Activated CD8-positive, alpha-beta T cell treated with anti-CD3 and anti-CD28 coated beads for 36 hours (primary cell): ENCODE measurements around the gene ATP6V0E1. TPM values are rescaled to one million over a fixed set of nuclear protein-coding genes. Genes with fewer than 3 reads are reported as not detected.

ENCODE experiments used
- ATAC-seq: fragments of 200-7000 bp; cut with Tn5 transposase; one replicate; pipeline ENCODE4 v1.10.0; 2021; ENCODE audit warnings: mild to moderate bottlenecking, moderate library complexity
- CTCF ChIA-PET: fragments of 350-600 bp; sonication (Branson Sonifier 250); formaldehyde crosslinking; loops from one replicate; lab custom pipeline; 2021; ENCODE audit warnings: antibody characterized with exemption; lab: Charles Lee
- POLR2A ChIA-PET: fragments of 350-600 bp; sonication (Branson Sonifier 250); formaldehyde crosslinking; loops from one replicate; lab custom pipeline; 2021; ENCODE audit warnings: antibody characterized with exemption; lab: Charles Lee
- DNase-seq: peaks from one replicate; pipeline ENCODE4 v3.0.0-alpha.2; 2020
- H3K27ac Mint-ChIP-seq: one replicate; pipeline ENCODE4 v1.8.0; 2021; ENCODE audit warnings: mild to moderate bottlenecking, mixed read lengths
- H3K27me3 Mint-ChIP-seq: one replicate; pipeline ENCODE4 v1.8.0; 2021; ENCODE audit warnings: mixed read lengths
- H3K36me3 Mint-ChIP-seq: one replicate; pipeline ENCODE4 v1.8.0; 2021; ENCODE audit warnings: low read depth, mixed read lengths
- H3K4me1 Mint-ChIP-seq: one replicate; pipeline ENCODE4 v1.8.0; 2021; ENCODE audit warnings: low read depth, mixed read lengths
- H3K4me3 Mint-ChIP-seq: one replicate; pipeline ENCODE4 v1.8.0; 2021; ENCODE audit warnings: mild to moderate bottlenecking, moderate library complexity, mixed read lengths
- H3K9me3 Mint-ChIP-seq: one replicate; pipeline ENCODE4 v1.8.0; 2021; ENCODE audit warnings: mixed read lengths
- CTCF ChIP-seq: fragments of 200-600 bp; IDR thresholded peaks from one replicate; pipeline ENCODE4 v1.8.0; 2022; ENCODE audit warnings: antibody characterized with exemption, mild to moderate bottlenecking
- intact Hi-C: fragments of 100-400 bp; cut with micrococcal nuclease; formaldehyde crosslinking; loops from one replicate; pipeline ENCODE4 v1.10.0; 2022
- total RNA-seq, 2 experiments: library from RNA; stranded (reverse); gene quantifications; one replicate each; pipeline ENCODE4 v1.2.3, GENCODE V29; 2021

The ATP6V0E1 gene
- total RNA-seq, 2 experiments from 2014 or later: 68.0 to 79.8 TPM

GRCh38 chr5:172979778-172980177 is 3.8 kb upstream of the ATP6V0E1 start:
- DNase-seq: no peak
- Mint-ChIP-seq H3K27ac (no peak overlapping the region), H3K9me3 (no peaks in the 10 kb centered on the region), H3K36me3 (no peaks in the 10 kb centered on the region), H3K4me1 (peaks cover 6% of the 10 kb centered on the region), H3K27me3 (no peaks in the 10 kb centered on the region), H3K4me3 (no peak overlapping the region)
- TF ChIP-seq CTCF: no peak
- ATAC-seq: no peak
- POLR2A ChIA-PET: no interaction called here
- intact Hi-C loops: loop anchor here (5.0 to 10.0 kb wide), 2 partner anchors 223 to 305 kb away; no protein-coding TSS in a partner anchor
- CTCF ChIA-PET: interaction anchor here (1.0 to 4.3 kb wide), 10 partner anchors 13 to 352 kb away, joined by 3 to 18 read pairs (median 3); partner anchors contain the start of gene RPL26L1

GRCh38 chr5:172981931-172982330 is 1.6 kb upstream of the ATP6V0E1 start:
- ChIA-PET POLR2A (interaction anchor here (1.6 kb wide), 1 partner anchor 9 kb away, joined by 6 read pairs; no protein-coding TSS in a partner anchor), CTCF (interaction anchor here (0.7 to 4.3 kb wide), 9 partner anchors 22 to 350 kb away, joined by 3 to 37 read pairs (median 4); partner anchors contain the start of genes BNIP1 and RPL26L1)
- no peak overlapping the region for H3K27ac Mint-ChIP-seq
- no peak for TF ChIP-seq CTCF
- H3K4me1 Mint-ChIP-seq: peaks cover 21% of the 10 kb centered on the region
- no peaks in the 10 kb centered on the region for H3K9me3 Mint-ChIP-seq
- DNase-seq: no peak
- no peak for ATAC-seq
- no peak overlapping the region for H3K4me3 Mint-ChIP-seq
- H3K27me3 Mint-ChIP-seq: no peaks in the 10 kb centered on the region
- intact Hi-C loops: loop anchor here (5.0 kb wide), 1 partner anchor 220 kb away; no protein-coding TSS in a partner anchor
- peaks cover 9% of the 10 kb centered on the region for H3K36me3 Mint-ChIP-seq

GRCh38 chr5:172984244-172984953 is 828 bp downstream of the ATP6V0E1 start:
- Mint-ChIP-seq H3K9me3 (no peaks in the 10 kb centered on the region), H3K27ac (peak overlapping the region; percentile 98), H3K36me3 (peaks cover 24% of the 10 kb centered on the region), H3K4me3 (peak overlapping the region; percentile 91), H3K27me3 (no peaks in the 10 kb centered on the region), H3K4me1 (peaks cover 32% of the 10 kb centered on the region)
- ChIA-PET CTCF (interaction anchor here (0.6 to 4.3 kb wide), 30 partner anchors 11 to 632 kb away, joined by 3 to 37 read pairs (median 4); partner anchors contain the start of genes BNIP1, RPL26L1 and STC2), POLR2A (interaction anchor here (0.7 to 2.5 kb wide), 26 partner anchors 8 to 631 kb away, joined by 3 to 24 read pairs (median 5); partner anchors contain the start of genes BNIP1, DUSP1, RPL26L1 and STC2)
- peak; percentile 53 for TF ChIP-seq CTCF
- DNase-seq: peak; percentile 92
- ATAC-seq: peak; percentile 80
- intact Hi-C loops: loop anchor here (2.0 to 5.0 kb wide), 2 partner anchors 160 to 218 kb away; partner anchors contain the start of gene BNIP1

GRCh38 chr5:172985596-172985995 is 2.0 kb downstream of the ATP6V0E1 start:
- ATAC-seq (no peak), DNase-seq (no peak)
- Mint-ChIP-seq H3K27ac (peak overlapping the region; percentile 76), H3K4me3 (peak overlapping the region; percentile 91), H3K9me3 (no peaks in the 10 kb centered on the region), H3K36me3 (peaks cover 25% of the 10 kb centered on the region), H3K4me1 (peaks cover 34% of the 10 kb centered on the region), H3K27me3 (no peaks in the 10 kb centered on the region)
- TF ChIP-seq CTCF: no peak
- CTCF ChIA-PET: interaction anchor here (0.8 to 1.9 kb wide), 6 partner anchors 10 to 159 kb away, joined by 3 to 7 read pairs (median 4); partner anchors contain the start of gene BNIP1
- POLR2A ChIA-PET: interaction anchor here (1.1 kb wide), 1 partner anchor 154 kb away, joined by 3 read pairs; no protein-coding TSS in a partner anchor
- intact Hi-C loops: loop anchor here (2.0 kb wide), 1 partner anchor 159 kb away; the partner anchor contains the start of gene BNIP1
